Activated CD4-positive, alpha-beta T cell treated with anti-CD3 and anti-CD28 coated beads for 36 hours (primary cell): ENCODE results near the gene CHCHD10. TPM values are rescaled to one million over a fixed set of nuclear protein-coding genes. Genes with fewer than 3 reads are reported as not detected.

ENCODE experiments used
- ATAC-seq: fragments of 200-7000 bp; cut with Tn5 transposase; one replicate; pipeline ENCODE4 v1.10.0; 2021; ENCODE audit warnings: mild to moderate bottlenecking, moderate library complexity
- CTCF ChIA-PET: fragments of 350-600 bp; sonication (Branson Sonifier 250); formaldehyde crosslinking; loops from one replicate; lab custom pipeline; 2021; ENCODE audit warnings: antibody characterized with exemption; lab: Charles Lee
- POLR2A ChIA-PET: fragments of 350-600 bp; sonication (Branson Sonifier 250); formaldehyde crosslinking; loops from one replicate; lab custom pipeline; 2021; ENCODE audit warnings: antibody characterized with exemption, inconsistent platforms; lab: Charles Lee
- DNase-seq: peaks from one replicate; pipeline ENCODE4 v3.0.0-alpha.2; 2020
- H3K27ac Mint-ChIP-seq: one replicate; pipeline ENCODE4 v1.8.0; 2021; ENCODE audit warnings: mixed read lengths
- H3K27me3 Mint-ChIP-seq: one replicate; pipeline ENCODE4 v1.8.0; 2021; ENCODE audit warnings: mixed read lengths
- H3K36me3 Mint-ChIP-seq: one replicate; pipeline ENCODE4 v1.8.0; 2021; ENCODE audit warnings: low read depth, mixed read lengths
- H3K4me1 Mint-ChIP-seq: one replicate; pipeline ENCODE4 v1.8.0; 2021; ENCODE audit warnings: mixed read lengths
- H3K4me3 Mint-ChIP-seq: one replicate; pipeline ENCODE4 v1.8.0; 2021; ENCODE audit warnings: mild to moderate bottlenecking, moderate library complexity, mixed read lengths
- H3K9me3 Mint-ChIP-seq: one replicate; pipeline ENCODE4 v1.8.0; 2021; ENCODE audit warnings: low read depth, mixed read lengths
- intact Hi-C, 2 experiments: fragments of 100-400 bp; cut with DNase I in 1 of 2; cut with micrococcal nuclease in 1 of 2; formaldehyde crosslinking; loops; one replicate each; pipeline versions ENCODE4 v1.14.2 to v1.15.1; 2022 to 2024; cut with DNase I, micrococcal nuclease
- total RNA-seq, 2 experiments: library from RNA; stranded (reverse); gene quantifications; one replicate each; pipeline ENCODE4 v1.2.3, GENCODE V29; 2021

Gene CHCHD10
- total RNA-seq, 2 experiments from 2014 or later: 131 to 134 TPM

- intact Hi-C loops: loop anchor here (5.0 kb wide), 4 partner anchors 78 to 227 kb away; no protein-coding TSS in a partner anchor
- no peak overlapping the region for H3K27ac Mint-ChIP-seq
- ATAC-seq (no peak), DNase-seq (no peak)
- H3K4me3 Mint-ChIP-seq: no peak overlapping the region
- POLR2A ChIA-PET: no interaction called here
- no peaks in the 10 kb centered on the region for H3K9me3 Mint-ChIP-seq
- peaks cover 12% of the 10 kb centered on the region for H3K36me3 Mint-ChIP-seq
- peaks cover 25% of the 10 kb centered on the region for H3K4me1 Mint-ChIP-seq
- peaks cover 3% of the 10 kb centered on the region for H3K27me3 Mint-ChIP-seq
- CTCF ChIA-PET: interaction anchor here (0.6 to 3.9 kb wide), 5 partner anchors 20 to 88 kb away, joined by 3 to 28 read pairs (median 3); partner anchors contain the start of gene SLC2A11
These were observed 1.7 kb upstream of the CHCHD10 start for GRCh38 chr22:23769321-23769965.

- Mint-ChIP-seq H3K9me3 (no peaks in the 10 kb centered on the region), H3K4me3 (peak overlapping the region; percentile 75), H3K27ac (peak overlapping the region; percentile 26), H3K4me1 (peaks cover 39% of the 10 kb centered on the region), H3K36me3 (peaks cover 15% of the 10 kb centered on the region), H3K27me3 (no peaks in the 10 kb centered on the region)
- ChIA-PET CTCF (interaction anchor here (1.1 to 1.4 kb wide), 3 partner anchors 10 to 127 kb away, joined by 3 to 4 read pairs (median 3); partner anchors contain the start of gene MIF), POLR2A (interaction anchor here (1.1 kb wide), 1 partner anchor 18 kb away, joined by 5 read pairs; no protein-coding TSS in a partner anchor)
- ATAC-seq (no peak), DNase-seq (no peak)
- intact Hi-C loops: loop anchor here (1.0 to 5.0 kb wide), 9 partner anchors 16 to 228 kb away; partner anchors contain the start of genes DERL3 (in 1 of the 2), MIF (in 1 of the 2) and ZNF70 (in 1 of the 2)
These were observed 484 bp downstream of the CHCHD10 start for GRCh38 chr22:23767303-23767672.

- peak overlapping the region; percentile 42 for H3K27ac Mint-ChIP-seq
- ChIA-PET POLR2A (no interaction called here), CTCF (interaction anchor here (1.0 kb wide), 1 partner anchor 87 kb away, joined by 3 read pairs; no protein-coding TSS in a partner anchor)
- DNase-seq: no peak
- no peaks in the 10 kb centered on the region for H3K9me3 Mint-ChIP-seq
- H3K27me3 Mint-ChIP-seq: no peaks in the 10 kb centered on the region
- H3K4me1 Mint-ChIP-seq: peaks cover 34% of the 10 kb centered on the region
- no peak overlapping the region for H3K4me3 Mint-ChIP-seq
- ATAC-seq: no peak
- intact Hi-C loops: loop anchor here (2.0 to 5.0 kb wide), 5 partner anchors 14 to 223 kb away; partner anchors contain the start of gene ZNF70 (in 1 of the 2)
- H3K36me3 Mint-ChIP-seq: peaks cover 15% of the 10 kb centered on the region
These were observed 2.6 kb downstream of the CHCHD10 start for GRCh38 chr22:23764899-23765881.

GRCh38 chr22:23763954-23764353 lies 3.8 kb downstream of the CHCHD10 start:
- intact Hi-C loops: loop anchor here in 1 of 2 experiments (2.0 kb wide), 1 partner anchor 13 kb away; the partner anchor contains the start of gene ZNF70
- no peak overlapping the region for H3K27ac Mint-ChIP-seq
- peaks cover 15% of the 10 kb centered on the region for H3K36me3 Mint-ChIP-seq

GRCh38 chr22:23763579-23763945 lies 4.2 kb downstream of the CHCHD10 start:
- H3K27ac Mint-ChIP-seq: peak overlapping the region; percentile 55
- H3K4me3 Mint-ChIP-seq: peak overlapping the region; percentile 43
- H3K4me1 Mint-ChIP-seq: peaks cover 34% of the 10 kb centered on the region
- peak; percentile 63 for DNase-seq
- intact Hi-C loops: no loop called here
- peak; percentile 18 for ATAC-seq
- H3K9me3 Mint-ChIP-seq: no peaks in the 10 kb centered on the region
- H3K36me3 Mint-ChIP-seq: peaks cover 15% of the 10 kb centered on the region
- CTCF ChIA-PET: interaction anchor here (0.6 kb wide), 1 partner anchor 269 kb away, joined by 3 read pairs; no protein-coding TSS in a partner anchor
- POLR2A ChIA-PET: no interaction called here
- no peaks in the 10 kb centered on the region for H3K27me3 Mint-ChIP-seq

More at GRCh38 chr22:23763954-23764353, 3.8 kb downstream of the CHCHD10 start:
- ChIA-PET POLR2A (no interaction called here), CTCF (interaction anchor here (0.6 kb wide), 1 partner anchor 270 kb away, joined by 3 read pairs; no protein-coding TSS in a partner anchor)
- DNase-seq (no peak), ATAC-seq (no peak)
- Mint-ChIP-seq H3K4me1 (peaks cover 34% of the 10 kb centered on the region), H3K4me3 (peak overlapping the region; percentile 43), H3K9me3 (no peaks in the 10 kb centered on the region), H3K27me3 (no peaks in the 10 kb centered on the region)

- intact Hi-C loops: no loop called here
- Mint-ChIP-seq H3K27ac (peak within 1 kb of the TSS; percentile 55), H3K4me1 (peaks cover 34% of the 10 kb centered on the region), H3K9me3 (no peaks in the 10 kb centered on the region), H3K4me3 (peak within 1 kb of the TSS; percentile 43), H3K27me3 (no peaks in the 10 kb centered on the region), H3K36me3 (peaks cover 15% of the 10 kb centered on the region)
- POLR2A ChIA-PET: interaction anchor here (0.5 kb wide), 1 partner anchor 1443 kb away, joined by 4 read pairs; no protein-coding TSS in a partner anchor
- no peak for ATAC-seq
- CTCF ChIA-PET: interaction anchor here (0.6 to 0.9 kb wide), 4 partner anchors 87 to 669 kb away, joined by 3 read pairs; no protein-coding TSS in a partner anchor
- peak; percentile 35 for DNase-seq
These were observed 4.8 kb downstream of the CHCHD10 start, which contains the start of gene C22orf15 for GRCh38 chr22:23762842-23763578. Gene C22orf15 (plus strand): TSS chr22:23762990. CDS start chr22:23763307, 317 bp downstream.

GRCh38 chr22:23760056-23760455 lies 7.7 kb downstream of the CHCHD10 start:
- ChIA-PET POLR2A (no interaction called here), CTCF (interaction anchor here (0.7 kb wide), 1 partner anchor 26 kb away, joined by 3 read pairs; no protein-coding TSS in a partner anchor)
- intact Hi-C loops: no loop called here

GRCh38 chr22:23759566-23759965 lies 8.2 kb downstream of the CHCHD10 start:
- DNase-seq: no peak
- intact Hi-C loops: no loop called here
- Mint-ChIP-seq H3K27ac (no peak overlapping the region), H3K4me1 (peaks cover 20% of the 10 kb centered on the region), H3K27me3 (no peaks in the 10 kb centered on the region), H3K9me3 (no peaks in the 10 kb centered on the region), H3K4me3 (no peak overlapping the region), H3K36me3 (peaks cover 2% of the 10 kb centered on the region)
- no peak for ATAC-seq
- ChIA-PET CTCF (interaction anchor here (0.7 kb wide), 1 partner anchor 26 kb away, joined by 3 read pairs; no protein-coding TSS in a partner anchor), POLR2A (no interaction called here)

More at GRCh38 chr22:23760056-23760455, 7.7 kb downstream of the CHCHD10 start:
- ATAC-seq (no peak), DNase-seq (no peak)
- no peaks in the 10 kb centered on the region for H3K9me3 Mint-ChIP-seq
- H3K27me3 Mint-ChIP-seq: no peaks in the 10 kb centered on the region
- peaks cover 25% of the 10 kb centered on the region for H3K4me1 Mint-ChIP-seq
- H3K27ac Mint-ChIP-seq: no peak overlapping the region
- peaks cover 6% of the 10 kb centered on the region for H3K36me3 Mint-ChIP-seq
- no peak overlapping the region for H3K4me3 Mint-ChIP-seq

- intact Hi-C loops: no loop called here
- ChIA-PET CTCF (no interaction called here), POLR2A (no interaction called here)
- H3K9me3 Mint-ChIP-seq: no peaks in the 10 kb centered on the region
- no peaks in the 10 kb centered on the region for H3K4me1 Mint-ChIP-seq
- ATAC-seq: no peak
- H3K4me3 Mint-ChIP-seq: no peak overlapping the region
- H3K27ac Mint-ChIP-seq: no peak overlapping the region
- no peak for DNase-seq
- H3K36me3 Mint-ChIP-seq: no peaks in the 10 kb centered on the region
- H3K27me3 Mint-ChIP-seq: no peaks in the 10 kb centered on the region
These were observed 10.9 kb downstream of the CHCHD10 start for GRCh38 chr22:23756891-23757290.

GRCh38 chr22:23755711-23756110 lies 12.1 kb downstream of the CHCHD10 start:
- intact Hi-C loops: no loop called here
- no peaks in the 10 kb centered on the region for H3K9me3 Mint-ChIP-seq
- DNase-seq: no peak
- POLR2A ChIA-PET: no interaction called here
- H3K27me3 Mint-ChIP-seq: no peaks in the 10 kb centered on the region
- no peak for ATAC-seq
- no peaks in the 10 kb centered on the region for H3K36me3 Mint-ChIP-seq
- H3K4me3 Mint-ChIP-seq: no peak overlapping the region
- CTCF ChIA-PET: interaction anchor here (1.1 kb wide), 1 partner anchor 30 kb away, joined by 3 read pairs; no protein-coding TSS in a partner anchor
- H3K4me1 Mint-ChIP-seq: no peaks in the 10 kb centered on the region
- no peak overlapping the region for H3K27ac Mint-ChIP-seq
